Measurements from ENCODE around the gene CDC42EP5.

Gene CDC42EP5

GRCh38 chr19:54428323-54429175 is 44.5 kb downstream of the CDC42EP5 start:
- DNase-seq (ENCODE audit: low spot score) = no peak
- TF ChIP-seq, protein P1, sequence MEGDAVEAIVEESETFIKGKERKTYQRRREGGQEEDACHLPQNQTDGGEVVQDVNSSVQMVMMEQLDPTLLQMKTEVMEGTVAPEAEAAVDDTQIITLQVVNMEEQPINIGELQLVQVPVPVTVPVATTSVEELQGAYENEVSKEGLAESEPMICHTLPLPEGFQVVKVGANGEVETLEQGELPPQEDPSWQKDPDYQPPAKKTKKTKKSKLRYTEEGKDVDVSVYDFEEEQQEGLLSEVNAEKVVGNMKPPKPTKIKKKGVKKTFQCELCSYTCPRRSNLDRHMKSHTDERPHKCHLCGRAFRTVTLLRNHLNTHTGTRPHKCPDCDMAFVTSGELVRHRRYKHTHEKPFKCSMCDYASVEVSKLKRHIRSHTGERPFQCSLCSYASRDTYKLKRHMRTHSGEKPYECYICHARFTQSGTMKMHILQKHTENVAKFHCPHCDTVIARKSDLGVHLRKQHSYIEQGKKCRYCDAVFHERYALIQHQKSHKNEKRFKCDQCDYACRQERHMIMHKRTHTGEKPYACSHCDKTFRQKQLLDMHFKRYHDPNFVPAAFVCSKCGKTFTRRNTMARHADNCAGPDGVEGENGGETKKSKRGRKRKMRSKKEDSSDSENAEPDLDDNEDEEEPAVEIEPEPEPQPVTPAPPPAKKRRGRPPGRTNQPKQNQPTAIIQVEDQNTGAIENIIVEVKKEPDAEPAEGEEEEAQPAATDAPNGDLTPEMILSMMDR (IDR thresholded peaks at IDR 0.05; ENCODE audit: extremely low read depth, missing control alignments) = no peak

DNA sequence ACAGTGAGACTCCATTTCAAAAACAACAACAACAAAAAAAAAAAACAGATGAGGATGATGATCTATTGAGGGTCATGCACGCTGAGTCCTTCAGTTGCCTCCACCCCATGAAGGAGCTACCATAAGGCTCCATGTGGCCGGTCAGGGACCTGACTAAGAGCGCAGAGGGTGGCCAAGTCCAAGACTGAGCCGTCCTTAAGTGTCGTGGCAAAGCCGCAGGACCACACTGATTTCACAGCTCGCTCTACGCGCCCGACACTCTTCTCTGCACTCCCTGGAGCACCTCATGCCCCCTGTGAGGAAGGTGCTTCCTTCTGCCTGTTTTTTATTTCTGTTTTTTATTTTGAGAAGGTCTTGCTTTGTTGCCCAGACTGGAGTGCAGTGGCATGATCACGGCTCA is 45.5 kb downstream of the CDC42EP5 start:
- TF ChIP-seq, protein P1 (IDR thresholded peaks at IDR 0.05; ENCODE audit: extremely low read depth, missing control alignments) = no peak
- no peak for DNase-seq (ENCODE audit: low spot score)

DNA sequence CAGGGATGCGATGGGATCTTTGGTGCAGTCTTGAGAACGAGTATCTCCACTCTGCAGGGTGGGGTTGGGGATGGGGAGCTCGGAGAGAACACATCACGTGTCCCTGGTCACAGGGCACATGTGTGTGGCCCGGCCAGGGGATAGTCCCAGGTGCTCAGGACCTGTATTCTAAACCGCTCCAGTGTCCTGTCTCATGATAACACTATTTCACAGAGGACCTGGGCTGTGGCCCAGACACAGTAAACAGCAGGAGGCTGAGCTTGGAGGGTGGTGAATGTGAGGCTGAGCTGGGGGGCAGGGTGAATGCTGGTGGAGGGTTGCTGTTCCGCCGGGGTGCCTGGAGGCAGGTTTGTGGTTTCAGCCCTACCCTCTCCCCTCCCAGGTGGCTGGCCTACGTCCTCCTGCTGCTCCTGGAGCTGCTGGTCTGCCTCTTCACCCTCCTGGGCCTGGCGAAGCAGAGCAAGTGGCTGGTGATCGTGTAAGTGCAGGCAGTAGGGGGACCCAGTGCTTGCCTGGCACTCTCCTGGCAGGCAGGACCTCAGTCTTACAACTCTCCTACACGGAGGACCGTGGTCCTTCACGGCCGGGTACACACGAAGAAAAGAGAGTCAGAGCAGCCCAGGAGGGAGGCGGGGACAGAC is 46.7 kb downstream of the CDC42EP5 start:
- no peak for DNase-seq (ENCODE audit: low spot score)
- TF ChIP-seq, protein P1 (IDR thresholded peaks at IDR 0.05; ENCODE audit: extremely low read depth, missing control alignments) = no peak

DNA sequence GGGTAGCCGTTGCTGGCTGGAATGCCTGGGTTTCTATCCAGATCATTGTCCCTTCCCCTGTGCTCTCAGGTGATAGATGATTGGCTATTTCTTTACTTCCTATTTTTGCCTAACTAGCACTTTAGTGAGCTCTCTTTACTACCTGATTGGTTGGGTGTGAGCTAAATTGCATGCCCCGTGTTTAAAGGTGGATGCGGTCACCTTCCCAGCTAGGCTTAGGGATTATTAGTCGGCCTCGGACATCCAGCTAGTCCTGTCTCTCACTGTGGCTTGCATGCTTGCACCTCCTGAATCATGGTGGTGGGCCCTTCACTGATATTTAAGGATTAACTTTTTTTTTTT is 47.7 kb downstream of the CDC42EP5 start:
- DNase-seq (ENCODE audit: low spot score) = no peak
- TF ChIP-seq, protein P1 (IDR thresholded peaks at IDR 0.05; ENCODE audit: extremely low read depth, missing control alignments) = no peak

GRCh38 chr19:54424660-54425381 is 48.3 kb downstream of the CDC42EP5 start:
- TF ChIP-seq, protein P1 (IDR thresholded peaks at IDR 0.05; ENCODE audit: extremely low read depth, missing control alignments) = no peak
- DNase-seq (ENCODE audit: low spot score) = no peak

GRCh38 chr19:54424201-54424600 is 48.9 kb downstream of the CDC42EP5 start:
- DNase-seq (ENCODE audit: low spot score) = no peak
- TF ChIP-seq, protein P1 (IDR thresholded peaks at IDR 0.05; ENCODE audit: extremely low read depth, missing control alignments) = no peak

DNA sequence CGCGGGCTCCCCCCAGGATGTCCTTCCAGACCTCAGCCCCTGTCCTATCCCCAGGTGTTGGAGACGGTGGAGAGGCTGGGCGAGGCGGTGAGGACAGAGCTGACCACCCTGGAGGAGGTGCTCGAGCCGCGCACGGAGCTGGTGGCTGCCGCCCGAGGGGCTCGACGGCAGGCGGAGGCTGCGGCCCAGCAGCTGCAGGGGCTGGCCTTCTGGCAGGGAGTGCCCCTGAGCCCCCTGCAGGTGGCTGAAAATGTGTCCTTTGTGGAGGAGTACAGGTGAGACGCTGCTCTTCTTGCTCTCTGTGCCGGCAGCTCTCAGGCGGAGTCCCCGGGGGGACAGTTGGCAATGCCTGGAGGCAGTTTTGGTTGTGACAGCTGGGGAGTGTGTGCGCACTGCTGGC is 51.0 kb downstream of the CDC42EP5 start:
- TF ChIP-seq, protein P1 (IDR thresholded peaks at IDR 0.05; ENCODE audit: extremely low read depth, missing control alignments) = no peak

More for the DNA sequence above, 51.0 kb downstream of the CDC42EP5 start:
- no peak for DNase-seq (ENCODE audit: low spot score)

Data from GM20000 (cell line).